HepG2 (cell line): ENCODE results near the gene ZNF597. TPM values are rescaled to one million over a fixed set of nuclear protein-coding genes. Genes with fewer than 3 reads are reported as not detected.

Experiments
- ATAC-seq: fragments of 200-7000 bp; cut with Tn5 transposase; 3 replicates; pipeline ENCODE4 v1.9.1; 2020; ENCODE audit warnings: mild to moderate bottlenecking, moderate library complexity
- BruUV-seq: library from RNA; stranded (reverse); fragments of 400-500 nt; replicated peaks from 2 replicates; lab custom pipeline; 2021; lab: Mats Ljungman, UMichigan
- CTCF ChIA-PET: fragments of 300-600 bp; formaldehyde crosslinking; extraction: SDS; loops from one replicate; lab custom pipeline; 2021; ENCODE audit warnings: low total read pairs, inconsistent platforms, low intra/inter-chr PET ratio; lab: Yijun Ruan, JAX
- POLR2A ChIA-PET: fragments of 350-600 bp; sonication (Branson Sonifier 250); formaldehyde crosslinking; loops from one replicate; lab custom pipeline; 2020; ENCODE audit warnings: antibody characterized with exemption, inconsistent platforms; lab: Yijun Ruan, JAX
- DNase-seq: peaks from one replicate; pipeline ENCODE4 v3.0.0-alpha.2; 2015; ENCODE audit warnings: low spot score
- FAIRE-seq: peaks from 3 replicates; lab custom pipeline; 2011; peaks lifted over from hg19 to GRCh38; lab: Jason Lieb, UNC
- H2AFZ ChIP-seq: one replicate; pipeline ENCODE4 v1.6.1; 2011; ENCODE audit warnings: low read length, inconsistent platforms
- H3K27ac ChIP-seq: fragments of 300-600 bp; 3 replicates; pipeline ENCODE4 v1.8.0; 2011; ENCODE audit warnings: mixed run types, mild to moderate bottlenecking, mixed read lengths, low read length, inconsistent platforms; ENCODE audit not compliant: insufficient read depth; ENCODE audit errors: extremely low read length
- H3K27me3 ChIP-seq, 2 experiments: fragments of 200-600 bp in 1 of 2; 2 replicates in 1 of 2; 3 replicates in 1 of 2; pipeline versions ENCODE4 v1.6.0 to v1.8.0; 2011; ENCODE audit warnings: low read length in 2 of 2, mild to moderate bottlenecking in 2 of 2, moderate library complexity in 2 of 2, inconsistent platforms in 1 of 2; ENCODE audit not compliant: insufficient read depth in 2 of 2, control insufficient read depth in 1 of 2
- H3K36me3 ChIP-seq, 2 experiments: fragments of 200-600 bp in 1 of 2; replicated peaks in 1 of 2; 2 replicates in 1 of 2; 3 replicates in 1 of 2; pipeline versions ENCODE4 v1.5.1 to v1.8.0; 2011; ENCODE audit warnings: low read length in 2 of 2, inconsistent platforms in 1 of 2; ENCODE audit not compliant: insufficient read depth in 2 of 2, control insufficient read depth in 1 of 2
- H3K4me1 ChIP-seq: 2 replicates; pipeline ENCODE4 v1.5.1; 2012; ENCODE audit warnings: low read length, inconsistent platforms; ENCODE audit not compliant: insufficient read depth
- H3K4me2 ChIP-seq: 2 replicates; pipeline ENCODE4 v1.6.0; 2011; ENCODE audit warnings: low read depth, low read length, inconsistent platforms
- H3K4me3 ChIP-seq, 3 experiments: fragments of 200-600 bp in 1 of 3; sonication (generic), shearing (Covaris generic) in 1 of 3; replicated peaks in 1 of 3; 2 replicates each; pipeline ENCODE4 v1.5.1; 2011 to 2016; ENCODE audit warnings: low read length in 3 of 3, inconsistent platforms in 2 of 3, low read depth in 2 of 3, mild to moderate bottlenecking in 2 of 3, control low read depth in 1 of 3, mixed read lengths in 1 of 3; ENCODE audit not compliant: insufficient read depth in 1 of 3
- H3K79me2 ChIP-seq: one replicate; pipeline ENCODE4 v1.6.1; 2011; ENCODE audit warnings: low read length, inconsistent platforms; ENCODE audit not compliant: insufficient read depth
- H3K9ac ChIP-seq: 2 replicates; pipeline ENCODE4 v1.6.0; 2011; ENCODE audit warnings: mild to moderate bottlenecking, low read depth, low read length, inconsistent platforms; ENCODE audit not compliant: insufficient read depth
- H3K9me3 ChIP-seq: 2 replicates; pipeline ENCODE4 v1.5.1; 2012; ENCODE audit warnings: mild to moderate bottlenecking, low read length
- H4K20me1 ChIP-seq: 2 replicates; pipeline ENCODE4 v1.6.0; 2011; ENCODE audit warnings: inconsistent platforms, mild to moderate bottlenecking, low read length, moderate library complexity; ENCODE audit not compliant: insufficient read depth
- AGO2 ChIP-seq: fragments of 200-400 bp; formaldehyde crosslinking; optimal IDR thresholded peaks from 2 replicates; pipeline ENCODE3; 2017; ENCODE audit warnings: mild to moderate bottlenecking, low read depth, low read length, moderate library complexity
- POLR2A ChIP-seq, 2 experiments: IDR thresholded peaks; 2 replicates each; pipeline ENCODE4 v1.6.1; 2011; ENCODE audit warnings: low read depth in 2 of 2, low read length in 2 of 2, mild to moderate bottlenecking in 1 of 2, moderate library complexity in 1 of 2; ENCODE audit not compliant: insufficient read depth in 1 of 2
- RBM22 ChIP-seq: fragments of 200-400 bp; formaldehyde crosslinking; optimal IDR thresholded peaks from 2 replicates; pipeline ENCODE3; 2017; ENCODE audit warnings: mild to moderate bottlenecking, low read length, moderate library complexity
- SIN3B ChIP-seq: fragments of 150-350 bp; IDR thresholded peaks from 2 replicates; pipeline ENCODE4 v1.6.1; 2014; ENCODE audit warnings: low read length
- TARDBP ChIP-seq: sonication (generic); formaldehyde crosslinking; IDR thresholded peaks from 2 replicates; pipeline ENCODE4 v1.8.0; 2022; ENCODE audit warnings: mild to moderate bottlenecking, missing genetic modification reagents
- ZNF724P ChIP-seq: sonication (generic); formaldehyde crosslinking; IDR thresholded peaks from 2 replicates; pipeline ENCODE4 v1.8.0; 2022; ENCODE audit warnings: missing genetic modification reagents, borderline replicate concordance
- WGBS: methylation state at CpG from one replicate; pipeline ENCODE4 v1.1.6; 2017; ENCODE audit warnings: low lambda C conversion rate; 5-methylcytosine and 5-hydroxymethylcytosine counted together
- in situ Hi-C: cut with HindIII; loops from 2 replicates; pipeline ENCODE4 v1.10.0; 2017; ENCODE audit warnings: low pct_unique_long_range_greater_than_20kb; ENCODE audit not compliant: extremely low pct_ligation_motif_present
- intact Hi-C: fragments of 100-400 bp; cut with micrococcal nuclease; formaldehyde crosslinking; loops from one replicate; pipeline ENCODE4 v1.10.0; 2022; ENCODE audit not compliant: unreplicated experiment
- polyA plus RNA-seq, 8 experiments: library from polyadenylated mRNA; depleted of rRNA in 3 of 8; stranded (reverse) in 7 of 8; unstranded in 1 of 8; fragments of >200 nt; fragmentation: Illumina TruSeq in 4 of 8; extraction: Trizol in 4 of 8; gene quantifications; 2 replicates each; pipeline versions ENCODE4 v1.2.1 to v1.2.3, GENCODE V29; 2011 to 2016; ENCODE audit warnings: low read depth in 4 of 8, missing spikeins in 1 of 8, mixed read lengths in 1 of 8; ENCODE audit not compliant: insufficient read depth in 1 of 8
- total RNA-seq, 5 experiments: library from RNA; depleted of rRNA; stranded (reverse); fragments of >200 nt; fragmentation: Illumina TruSeq; extraction: Trizol; gene quantifications; 2 replicates each; pipeline ENCODE4 v1.2.3, GENCODE V29; 2016; ENCODE audit warnings: low read depth in 1 of 5

The ZNF597 gene
- total and polyA plus RNA-seq, 2 of the 13 experiments (the other 11 are each of a cell fraction or from before 2014, with no cell fraction given) = 1.3 to 2.4 TPM

- ChIA-PET POLR2A (interaction anchor here (1.4 kb wide), 1 partner anchor 84 kb away, joined by 6 read pairs; the partner anchor contains the start of genes ZNF174 and ZSCAN32), CTCF (no interaction called here)
- Histone ChIP-seq H3K27me3 (no peaks in the 10 kb centered on the region), H3K9ac (no peak overlapping the region), H3K9me3 (no peaks in the 10 kb centered on the region), H3K36me3 (peaks cover 27 to 54% of the 10 kb centered on the region in 2 experiments), H3K27ac (no peak overlapping the region), H3K4me2 (no peak overlapping the region), H2AFZ (no peak overlapping the region), H3K4me1 (peaks cover 16% of the 10 kb centered on the region), H4K20me1 (peaks cover 5% of the 10 kb centered on the region; the same call in 1 of the 2 replicates), H3K4me3 (no peak overlapping the region), H3K79me2 (peaks cover 2% of the 10 kb centered on the region)
- TF ChIP-seq TARDBP (CRISPR knock-in tag) (no peak), RBM22 (peak; percentile 25), AGO2 (peak; percentile 7)
- ATAC-seq = no peak
- intact Hi-C loops = no loop called here
- in situ Hi-C loops = no loop called here
- BruUV-seq = no TSS peak
- no peak for DNase-seq
- 85% methylated on average over 11 of the region's 15 CpGs for WGBS
- FAIRE-seq = no peak
These were observed 41.9 kb upstream of the ZNF597 start for GRCh38 chr16:3485097-3485745.

- H3K9ac ChIP-seq = no peak overlapping the region
- 92% methylated on average over 24 of the region's 30 CpGs for WGBS
- peaks cover 33 to 61% of the 10 kb centered on the region in 2 experiments for H3K36me3 ChIP-seq
- in situ Hi-C loops = no loop called here
- peak; percentile 62 for TF ChIP-seq AGO2
- TF ChIP-seq SIN3B = no peak
- 0 out of 4 replicates have a peak, but pooled peaks of 1 of the 2 experiments have one; percentile 6 for TF ChIP-seq POLR2A (IDR thresholded peaks at IDR 0.05; ENCODE audit: insufficient read depth in 1 of 2, low read depth in 2 of 2, low read length in 2 of 2)
- TF ChIP-seq ZNF724P (CRISPR knock-in tag) = no peak
- no peaks in the 10 kb centered on the region for H3K9me3 ChIP-seq
- FAIRE-seq (no peak), DNase-seq (no peak), ATAC-seq (no peak)
- no peak overlapping the region for H3K27ac ChIP-seq
- H3K4me1 ChIP-seq = peaks cover 17% of the 10 kb centered on the region
- no peak overlapping the region for H3K4me3 ChIP-seq
- H4K20me1 ChIP-seq = peaks cover 8% of the 10 kb centered on the region; the same call in 1 of the 2 replicates
- no peak overlapping the region for H3K4me2 ChIP-seq
- CTCF ChIA-PET = no interaction called here
- POLR2A ChIA-PET = no interaction called here
- intact Hi-C loops = no loop called here
- H2AFZ ChIP-seq = no peak overlapping the region
- peaks cover 8% of the 10 kb centered on the region for H3K79me2 ChIP-seq
- no TSS peak for BruUV-seq
- no peaks in the 10 kb centered on the region for H3K27me3 ChIP-seq
These were observed 41.2 kb upstream of the ZNF597 start for GRCh38 chr16:3484318-3485096.
